Tibial nerve (tissue), 3 donors: ENCODE data around the gene FCER1G.

Source experiments
- CTCF ChIP-seq, 5 experiments: fragments of 200-600 bp in 3 of 5; fragments of 450-650 bp in 2 of 5; sonication (generic) in 3 of 5; IDR thresholded peaks; one replicate each; pipeline ENCODE4 v1.5.1; 2016 to 2019; ENCODE audit warnings: antibody characterized with exemption in 5 of 5, mild to moderate bottlenecking in 3 of 5, moderate library complexity in 2 of 5
- POLR2A ChIP-seq, 2 donors: fragments of 450-650 bp; IDR thresholded peaks; one replicate each; pipeline ENCODE4 v1.6.1; 2017; ENCODE audit warnings: antibody characterized with exemption in 2 of 2, mild to moderate bottlenecking in 2 of 2, moderate library complexity in 2 of 2

- TF ChIP-seq CTCF (IDR thresholded peaks at IDR 0.05) = no peak
- no peak for TF ChIP-seq POLR2A (IDR thresholded peaks at IDR 0.05)
These were observed 44.2 kb downstream of the FCER1G start for GRCh38 chr1:161259345-161259702.
